HG03175 (cell line): Measurements from ENCODE around the gene PTK7.

Source experiments
- ATAC-seq: cut with Tn5 transposase; IDR thresholded peaks from one replicate; pipeline ENCODE4 v1.9.1; 2021; ENCODE audit warnings: mild to moderate bottlenecking, moderate library complexity; ENCODE audit not compliant: unreplicated experiment

Gene PTK7

DNA sequence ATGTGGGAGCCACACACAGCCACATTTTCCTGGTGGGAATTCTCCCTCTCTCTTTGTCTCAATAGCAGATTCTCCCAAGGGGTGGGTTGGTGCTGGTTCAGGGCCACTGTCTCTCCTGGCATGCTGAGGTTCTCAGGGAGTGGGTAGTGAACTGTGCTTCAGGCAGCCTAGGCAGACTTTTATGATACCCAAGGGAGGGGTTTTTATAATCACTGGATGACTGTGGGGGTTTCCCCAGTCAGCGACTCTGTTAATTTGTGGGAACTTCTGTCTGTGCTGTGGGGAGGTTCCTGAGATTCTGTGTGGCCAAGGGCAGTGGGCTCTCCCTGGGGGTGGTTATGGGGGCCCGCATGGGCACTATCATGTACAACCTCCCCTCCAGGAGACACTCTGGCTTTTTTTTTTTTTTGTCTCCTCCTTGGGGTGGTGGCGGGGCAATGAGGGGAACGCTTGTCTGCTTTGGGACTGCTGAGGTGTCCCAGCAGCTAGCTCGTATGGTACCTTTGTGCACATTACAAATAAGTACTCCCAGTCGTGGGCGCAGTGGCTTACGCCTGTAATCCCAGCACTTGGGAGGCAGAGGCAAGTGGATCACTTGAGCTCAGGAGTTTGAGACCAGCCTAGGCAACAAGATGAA lies 10.0 kb downstream of the PTK7 start:
- no peak for ATAC-seq

DNA sequence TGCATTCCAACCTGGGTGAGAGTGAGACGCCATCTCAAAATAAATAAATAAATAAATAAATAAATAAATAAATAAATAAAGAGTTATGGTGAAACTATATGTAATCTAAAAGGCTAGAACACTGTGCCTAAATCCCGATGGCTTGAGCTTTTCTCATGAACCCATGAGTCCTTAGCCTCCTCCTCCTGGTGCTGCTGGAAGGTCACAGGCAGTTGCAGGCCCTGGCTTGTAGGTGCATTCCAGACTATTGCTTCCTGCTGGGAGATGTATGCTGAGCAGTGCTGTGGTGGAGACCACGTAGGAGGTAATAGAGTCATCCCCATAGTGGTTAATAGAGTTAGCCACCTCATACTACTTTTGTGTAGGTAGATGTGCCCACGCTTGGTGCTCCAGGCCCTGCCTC lies 12.5 kb downstream of the PTK7 start:
- no peak for ATAC-seq

DNA sequence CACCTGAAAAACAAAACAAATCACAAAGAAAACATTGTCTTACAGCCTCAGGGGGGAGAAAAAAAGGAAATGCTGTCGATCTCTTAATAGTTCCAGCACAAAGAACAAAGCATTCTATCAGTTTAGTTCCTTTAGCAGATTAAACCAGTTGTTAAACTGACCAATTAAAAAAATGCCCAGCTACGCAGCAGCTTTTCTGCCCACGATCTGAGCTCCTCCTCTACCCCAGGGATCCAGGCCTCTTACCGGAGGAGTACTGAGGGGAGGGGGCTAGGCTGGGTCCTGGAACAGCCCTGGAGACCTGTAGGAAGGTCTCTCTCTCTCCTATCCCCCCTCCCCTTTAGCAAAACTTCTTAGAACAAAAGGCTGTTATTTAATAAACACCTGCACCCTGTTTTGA lies 13.4 kb downstream of the PTK7 start:
- no peak for ATAC-seq

DNA sequence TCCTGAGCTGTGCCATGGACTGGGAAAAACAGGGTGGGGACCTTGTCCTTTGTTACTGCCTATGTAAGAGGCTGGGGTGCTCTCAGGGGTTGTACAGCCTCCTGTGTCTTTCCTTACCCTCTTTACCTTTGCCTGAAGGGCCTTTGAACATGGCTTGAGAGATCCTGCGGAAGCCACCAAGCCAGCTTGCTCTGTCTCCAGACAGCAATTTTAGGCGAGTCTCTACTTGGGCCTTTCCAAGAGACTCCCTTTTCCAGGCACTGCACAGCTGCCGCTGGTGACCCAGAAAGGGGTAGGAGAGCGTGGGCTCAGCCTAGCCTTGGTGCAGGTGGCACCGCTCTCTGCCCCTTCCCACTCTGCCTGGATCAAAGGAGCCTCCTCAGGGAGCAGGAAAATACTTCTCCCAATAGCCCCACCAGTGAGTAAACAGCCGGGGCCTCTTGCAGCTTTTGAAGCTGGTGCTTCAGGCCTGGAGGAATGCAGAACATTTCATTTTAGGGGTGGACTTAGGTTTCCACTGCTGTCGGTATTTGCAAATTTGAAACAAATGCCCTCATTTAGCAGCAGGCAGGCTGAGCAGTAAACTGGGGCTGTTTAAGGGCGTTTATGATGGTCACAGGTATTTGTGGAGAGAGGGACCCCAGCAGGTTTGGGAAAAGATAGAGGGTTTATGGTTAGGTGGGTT lies 13.9 kb downstream of the PTK7 start:
- ATAC-seq, result no peak

DNA sequence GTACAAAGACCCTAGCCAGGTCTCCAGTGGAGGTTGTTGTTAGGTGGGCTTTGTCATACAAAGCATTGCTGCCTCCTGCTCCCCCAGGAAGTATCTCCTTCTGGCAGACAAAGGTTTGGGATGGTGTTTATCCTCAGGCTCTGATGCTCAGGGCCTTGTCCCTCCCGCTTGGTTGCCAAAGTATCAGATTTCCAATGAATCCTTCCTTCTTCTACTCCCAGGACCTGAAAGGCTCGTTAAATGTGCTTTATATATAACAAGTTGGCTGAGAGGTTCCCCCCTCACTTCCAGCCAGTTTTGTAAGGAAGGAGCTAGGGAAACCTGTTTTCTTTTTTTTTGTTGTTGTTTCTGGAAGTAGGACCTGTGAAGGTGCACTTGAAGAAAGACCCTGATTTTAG lies 14.4 kb downstream of the PTK7 start:
- no peak for ATAC-seq

DNA sequence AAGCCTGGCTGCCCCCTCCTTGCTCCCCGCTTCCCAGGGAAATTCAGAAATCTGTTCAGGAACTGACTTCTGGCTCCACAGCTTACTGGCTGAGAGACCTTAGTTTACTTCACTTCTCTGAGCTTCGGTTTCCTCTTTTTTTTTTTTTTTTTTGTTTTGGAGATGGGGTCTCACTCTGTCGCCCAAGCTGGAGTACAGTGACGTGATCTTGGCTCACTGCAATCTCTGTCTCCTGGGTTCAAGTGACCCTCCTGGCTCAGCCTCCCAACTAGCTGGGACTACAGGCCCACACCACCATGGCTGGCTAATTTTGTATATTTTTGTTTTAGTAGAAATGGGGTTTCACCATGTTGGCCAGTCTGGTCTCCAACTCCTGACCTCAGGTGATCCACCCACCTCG lies 14.9 kb downstream of the PTK7 start:
- ATAC-seq, result no peak

DNA sequence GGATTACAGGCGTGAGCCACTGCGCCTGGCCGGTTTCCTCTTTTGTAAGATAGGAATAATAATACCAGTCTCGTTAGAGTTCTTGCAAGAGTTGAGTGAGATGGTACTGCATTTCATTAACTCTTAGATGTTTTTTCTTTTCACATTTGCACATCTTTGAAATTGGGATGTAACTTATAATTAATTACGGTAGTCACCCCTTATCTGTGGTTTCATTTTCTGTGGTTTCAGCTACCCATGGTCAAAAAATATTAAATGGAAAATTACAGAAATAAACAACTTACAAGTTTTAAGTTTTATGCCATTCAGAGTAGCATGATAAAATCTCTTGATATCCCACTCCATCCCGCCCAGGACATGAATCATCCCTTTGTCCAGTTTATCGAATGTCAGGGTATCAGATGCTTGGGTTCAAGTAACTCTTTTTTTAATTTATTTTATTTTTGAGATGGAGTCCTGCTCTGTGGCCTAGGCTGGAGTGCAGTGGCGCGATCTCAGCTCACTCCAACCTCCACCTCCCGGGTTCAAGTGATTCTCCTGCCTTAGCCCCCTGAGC lies 15.4 kb downstream of the PTK7 start:
- ATAC-seq, result no peak

DNA sequence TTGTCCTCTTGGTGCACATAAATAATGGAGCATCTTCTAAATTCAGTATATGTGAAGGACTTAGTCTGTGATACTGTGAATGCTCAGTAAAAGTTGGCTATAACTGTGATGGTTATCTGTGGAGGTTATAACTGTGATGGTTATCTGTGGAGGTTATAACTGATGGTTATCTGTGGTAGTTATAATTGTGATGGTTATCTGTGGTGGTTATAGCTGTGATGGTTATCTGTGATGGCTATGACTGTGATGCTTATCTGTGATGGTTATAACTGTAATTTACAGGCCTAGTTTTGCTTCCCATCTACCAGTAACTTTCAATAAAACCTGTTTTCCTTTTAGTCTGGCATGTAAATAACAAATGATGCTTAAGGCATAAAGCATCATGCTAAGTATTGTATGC lies 16.5 kb downstream of the PTK7 start:
- ATAC-seq, result no peak

DNA sequence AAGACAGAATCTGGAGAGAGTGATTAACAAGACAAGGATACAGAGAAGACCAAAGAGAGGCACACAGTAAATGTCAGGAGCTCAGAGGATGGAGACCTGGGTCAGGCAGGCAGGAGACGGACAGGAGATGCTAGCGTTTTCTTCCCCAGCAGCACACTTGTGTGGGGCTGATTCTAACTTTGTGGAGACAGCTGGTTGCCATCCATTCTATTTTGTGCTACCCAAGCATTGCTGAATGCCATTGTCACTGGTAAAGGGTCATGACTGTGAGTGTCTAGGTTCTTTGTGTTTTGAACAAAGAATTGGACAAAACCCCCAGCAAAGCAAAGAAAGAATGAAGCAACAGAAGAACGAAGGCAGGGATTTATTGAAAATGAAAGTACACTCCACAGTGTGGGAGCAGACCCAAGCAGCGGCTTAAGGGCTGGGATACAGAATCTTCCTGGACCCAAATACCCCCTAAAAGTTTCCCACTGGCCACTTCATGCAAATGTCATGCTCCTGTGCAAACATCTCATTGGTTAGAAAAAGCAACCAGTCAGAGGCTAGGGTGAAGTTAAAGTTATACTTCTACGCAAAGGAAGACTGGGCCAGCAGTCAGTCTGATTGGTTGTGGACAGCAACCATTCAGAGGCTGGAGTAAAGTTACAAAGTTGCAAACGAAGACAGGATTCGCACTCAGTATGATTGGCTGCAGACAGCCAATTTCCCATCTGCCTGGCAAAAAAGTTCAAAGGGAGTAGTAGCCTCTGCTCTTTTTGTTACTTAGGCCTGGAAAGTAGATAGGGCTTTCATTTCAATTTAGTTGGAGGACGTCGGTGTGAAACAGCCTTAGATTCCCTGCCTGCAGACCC lies 17.5 kb downstream of the PTK7 start:
- no peak for ATAC-seq

DNA sequence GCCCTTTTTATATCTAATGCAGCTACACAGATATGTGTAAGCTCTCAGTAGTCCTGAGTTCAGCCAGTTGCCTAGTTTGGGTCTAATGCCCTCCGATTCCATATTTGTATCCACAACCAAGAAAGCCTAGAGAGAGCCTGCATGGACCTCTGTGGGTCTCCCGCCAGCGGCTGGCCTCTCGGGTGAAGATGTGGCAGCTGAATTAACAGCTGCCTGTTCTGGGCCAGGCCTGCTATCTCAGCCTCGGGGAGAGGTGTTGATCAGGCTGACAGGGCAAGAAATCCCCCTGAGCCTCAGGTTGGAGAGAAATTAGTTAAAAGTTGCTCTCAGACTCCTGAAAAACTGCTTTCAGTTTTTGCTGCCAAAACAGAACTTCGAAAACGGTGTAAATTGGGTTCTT lies 19.8 kb downstream of the PTK7 start:
- no peak for ATAC-seq

DNA sequence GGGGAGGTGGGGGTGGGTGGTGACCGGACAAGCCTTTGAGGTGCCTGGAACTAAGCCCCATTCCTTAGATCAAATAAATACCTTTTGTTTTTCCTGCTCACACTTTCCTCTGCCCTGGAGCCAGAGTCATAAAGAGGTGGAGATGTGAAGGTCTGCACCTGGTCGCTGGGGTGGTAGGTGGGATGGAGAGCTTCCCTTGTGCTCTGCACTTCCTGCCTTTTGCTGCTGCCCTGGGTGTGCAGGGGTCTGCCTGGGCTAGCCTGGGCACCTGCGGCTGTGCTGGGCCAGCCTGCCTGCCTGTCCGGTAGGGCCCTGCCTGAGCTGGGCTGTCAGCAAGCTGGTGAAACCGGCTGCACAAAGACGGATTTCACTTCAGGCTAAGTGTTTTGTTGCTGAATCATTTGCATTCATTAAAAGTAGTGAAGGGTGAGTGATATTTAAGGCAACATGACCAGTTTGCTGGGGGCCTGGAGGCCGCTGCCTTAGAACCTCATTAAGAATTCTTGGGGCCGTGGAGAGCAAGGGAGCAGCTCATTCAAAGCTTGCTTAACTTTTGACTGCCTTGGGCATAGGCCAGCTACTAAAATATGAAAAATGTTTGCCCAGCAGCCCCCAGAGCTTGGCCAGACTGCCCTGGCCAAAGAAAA lies 20.5 kb downstream of the PTK7 start:
- no peak for ATAC-seq

DNA sequence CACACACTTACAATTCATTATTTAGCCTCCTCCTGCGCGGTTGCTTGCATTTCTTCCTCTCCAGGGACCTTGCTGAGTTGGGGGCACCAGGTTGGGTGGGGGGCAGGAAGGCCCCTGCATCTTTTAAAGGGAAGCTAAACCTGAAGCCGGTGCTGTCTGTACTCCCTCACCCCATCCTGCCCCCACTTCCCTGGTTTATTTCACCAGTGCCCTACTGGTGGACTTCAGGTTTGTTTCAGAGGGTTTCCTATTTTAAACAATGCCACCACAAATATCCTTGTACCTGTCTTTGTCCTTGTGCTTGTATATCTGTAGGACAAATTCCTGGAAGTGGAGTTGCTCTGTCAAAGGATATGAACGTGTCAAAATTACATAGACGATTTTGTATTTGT lies 21.0 kb downstream of the PTK7 start:
- ATAC-seq, result no peak

DNA sequence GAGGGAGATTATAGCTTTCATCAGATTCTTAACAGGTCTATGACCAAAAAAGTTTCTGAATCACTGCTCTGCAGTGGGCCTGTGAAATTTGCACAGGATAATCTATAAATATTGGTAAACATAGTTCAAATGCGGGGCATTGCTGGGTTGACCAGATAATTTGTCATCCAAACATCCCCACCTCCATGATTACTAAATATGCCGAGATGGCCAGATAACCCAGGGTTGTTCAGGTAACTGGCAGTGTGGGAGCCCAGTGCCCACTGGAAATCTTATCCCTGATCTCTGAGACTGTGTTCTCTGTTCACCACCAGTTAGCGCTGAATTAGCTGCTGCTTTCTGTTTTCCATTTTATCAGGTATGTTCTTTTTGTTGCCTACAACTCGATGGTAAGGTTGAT lies 21.4 kb downstream of the PTK7 start:
- no peak for ATAC-seq

DNA sequence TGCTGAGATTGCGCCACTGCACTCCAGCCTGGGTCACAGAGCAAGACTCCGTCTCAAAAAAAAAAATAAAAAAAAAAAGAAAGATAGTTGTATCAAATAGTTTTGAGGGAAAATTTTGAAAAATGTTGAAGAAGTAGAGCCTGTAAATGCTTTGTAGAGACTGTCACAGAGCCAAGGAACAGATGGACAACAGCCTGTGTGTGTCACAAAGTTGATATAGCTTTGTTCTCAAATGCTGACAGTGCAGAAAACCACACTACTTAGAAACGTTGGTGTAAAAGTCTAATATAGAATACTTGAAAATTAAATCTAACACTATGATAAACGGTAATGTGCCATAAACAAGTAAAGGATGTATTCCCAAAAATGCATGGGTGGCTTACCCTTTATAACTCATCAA lies 25.4 kb downstream of the PTK7 start:
- ATAC-seq, result no peak

DNA sequence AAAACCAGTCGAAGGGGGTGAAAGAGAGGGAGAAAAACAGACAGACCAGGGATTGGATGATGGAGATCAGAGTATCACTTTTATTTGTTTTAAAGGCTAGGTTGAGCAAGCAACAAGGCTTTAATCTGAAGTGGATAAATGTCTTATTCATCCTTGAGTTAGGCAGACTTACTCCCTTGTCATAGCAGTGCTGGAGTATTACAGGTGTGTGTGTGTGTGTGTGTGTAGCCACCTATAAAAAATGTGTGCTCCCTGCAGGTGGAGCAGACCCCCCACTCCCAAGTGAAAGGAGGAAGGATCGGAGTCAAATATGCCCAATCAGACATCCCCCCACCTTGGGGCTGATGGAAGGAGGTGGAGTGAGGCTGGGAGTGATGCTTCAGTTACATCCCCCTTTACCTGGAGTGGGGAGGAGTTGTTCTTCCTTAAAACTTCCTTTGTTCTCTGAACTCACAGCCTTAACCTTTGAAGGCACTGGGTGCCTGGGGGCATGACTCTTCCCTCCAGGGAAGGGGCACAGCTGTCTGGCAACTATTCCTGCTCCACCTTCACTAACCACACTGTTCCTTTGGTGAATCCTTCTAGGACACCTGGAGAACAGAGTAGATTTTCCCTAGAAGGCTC lies 27.3 kb downstream of the PTK7 start:
- no peak for ATAC-seq

DNA sequence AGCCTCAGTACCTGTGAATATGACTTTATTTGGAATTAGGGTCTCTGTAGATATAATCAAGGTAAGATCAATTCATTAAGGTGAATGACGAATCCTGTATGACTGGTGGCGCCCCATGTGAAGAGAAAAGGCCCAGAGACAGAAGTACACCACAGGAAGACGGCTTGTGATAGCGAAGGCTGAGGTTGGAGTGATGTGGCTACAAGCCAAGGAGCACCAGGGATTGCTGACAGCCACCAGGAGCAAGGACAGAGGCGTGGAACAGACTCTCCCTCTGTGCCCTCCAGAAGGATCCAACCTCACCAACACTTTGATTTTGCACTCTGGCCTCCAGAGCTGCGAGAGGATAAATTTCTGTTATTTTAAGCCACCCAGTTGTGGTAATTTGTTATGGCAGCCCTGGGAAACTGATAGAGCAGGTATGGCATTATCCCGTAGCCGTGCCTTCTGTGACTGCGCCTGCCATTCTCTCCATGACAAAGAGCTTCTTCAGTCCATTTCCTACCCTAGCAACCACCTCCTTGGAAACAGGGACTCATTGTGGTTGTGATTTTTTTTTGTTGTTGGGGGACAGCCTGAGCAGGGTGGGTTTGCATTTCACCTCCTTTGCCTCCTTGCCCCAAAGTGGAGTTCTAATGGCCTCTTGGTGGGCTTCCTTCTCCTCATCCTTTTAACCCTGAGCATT lies 29.6 kb downstream of the PTK7 start:
- ATAC-seq, result no peak

DNA sequence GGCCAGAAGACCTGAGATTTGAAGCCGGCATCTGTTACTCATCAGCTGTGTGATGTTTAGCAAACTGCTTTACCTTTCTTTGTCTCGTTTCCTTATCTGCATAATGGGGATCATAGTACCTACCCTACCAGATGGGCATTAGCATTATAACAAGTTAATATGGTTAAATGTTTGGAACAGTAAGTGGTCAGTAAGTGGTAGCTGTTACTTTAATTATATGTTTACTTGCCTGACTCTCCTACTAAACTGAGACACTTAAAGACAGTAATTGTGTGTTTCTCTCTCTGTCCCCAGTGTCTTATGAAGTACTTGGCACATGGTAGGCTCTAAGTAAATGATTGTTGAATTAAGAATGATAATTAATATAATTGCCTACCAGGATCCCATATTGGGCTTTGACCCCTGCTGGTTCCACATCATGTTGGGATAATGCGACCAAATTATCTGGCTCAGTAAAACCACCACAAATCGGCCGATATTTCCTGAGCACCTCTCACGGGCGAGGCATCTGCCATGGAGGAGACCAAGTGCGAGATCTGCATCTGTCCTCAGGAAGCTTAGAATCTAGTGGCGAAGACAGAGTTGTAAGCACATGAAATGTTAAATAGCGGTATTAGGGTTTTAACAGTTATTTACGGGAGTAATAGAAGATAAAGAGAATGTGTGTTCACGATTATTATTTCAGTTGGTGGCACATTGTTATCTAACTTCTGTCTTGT lies 31.4 kb downstream of the PTK7 start:
- ATAC-seq, result no peak

DNA sequence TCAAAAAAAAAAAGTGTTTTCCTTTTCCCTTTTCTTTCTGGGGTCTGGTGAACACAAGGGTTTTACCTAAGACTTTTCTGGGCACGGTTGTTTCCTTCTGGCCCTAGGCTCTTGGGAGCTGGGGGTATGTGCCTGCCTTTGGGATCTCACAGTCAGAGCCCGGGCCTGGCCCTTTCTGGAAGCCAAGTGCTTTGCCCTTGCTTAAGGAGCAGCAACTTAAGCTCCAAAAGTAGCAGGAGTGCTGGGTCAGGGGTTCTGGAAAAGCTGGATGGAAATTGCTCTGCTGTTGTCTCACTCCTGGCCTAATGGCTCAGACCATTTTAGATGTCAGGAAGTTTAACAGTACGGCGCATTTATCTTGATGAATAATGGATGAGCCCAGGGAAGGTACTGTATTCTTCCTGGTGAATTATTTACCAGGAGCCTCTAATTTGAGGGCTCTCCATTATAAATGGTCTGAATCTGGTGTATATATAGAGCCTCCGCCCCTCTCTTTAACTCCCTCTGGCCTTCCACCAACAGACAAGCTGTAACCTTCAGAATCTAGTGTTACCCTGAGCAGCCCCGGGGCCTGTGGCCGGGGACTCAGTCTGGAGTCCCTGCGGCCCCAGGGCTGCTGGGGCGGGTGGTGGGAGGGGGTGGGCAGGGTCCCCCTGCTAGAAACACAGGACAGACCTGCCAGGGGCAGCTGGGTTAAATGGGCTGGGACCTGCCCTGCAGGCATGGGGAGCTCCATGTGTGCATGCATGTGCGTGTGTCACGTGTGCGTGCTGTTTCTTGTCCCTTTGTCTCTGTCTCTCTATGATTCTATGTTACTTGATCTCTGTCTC lies 37.5 kb downstream of the PTK7 start:
- no peak for ATAC-seq

DNA sequence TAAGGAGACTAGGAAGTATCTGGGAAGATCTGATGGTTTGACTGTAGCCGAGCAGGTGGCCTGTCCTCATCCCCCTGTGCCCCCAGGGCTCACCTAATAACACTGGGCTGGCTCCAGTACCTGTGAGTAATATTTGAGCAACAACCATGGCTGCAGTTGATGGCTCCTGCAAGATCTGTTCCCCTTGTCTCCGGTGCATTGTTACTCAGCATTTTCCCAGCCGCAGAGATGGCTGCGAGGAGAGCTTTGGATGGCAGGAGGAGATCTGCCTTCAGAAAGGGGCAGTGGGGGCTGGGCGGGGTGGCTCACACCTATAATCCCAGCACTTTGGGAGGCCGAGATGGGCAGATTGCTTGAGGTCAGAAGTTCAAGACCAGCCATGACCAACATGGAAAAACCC lies 39.3 kb downstream of the PTK7 start:
- no peak for ATAC-seq
